Vein endothelial cell (primary cell): ENCODE data around the gene HERC5. TPM values are rescaled to one million over a fixed set of nuclear protein-coding genes. Genes with fewer than 3 reads are reported as not detected.

Experiments
- total RNA-seq: library from RNA; depleted of rRNA; stranded (reverse); fragments of >200 nt; gene quantifications from 2 replicates; pipeline ENCODE4 v1.2.3, GENCODE V29; 2012

The HERC5 gene
- 1.1 and 2.0 TPM in 2 replicates for total RNA-seq

GRCh38 chr4:88456670-88457306, at the start of gene HERC5:
TSS of gene HERC5 (plus strand) at chr4:88457119. CDS start at chr4:88457270, 151 bp downstream.

GRCh38 chr4:88523325-88524129, 66.6 kb downstream of the HERC5 start, which contains the start of gene PYURF:
TSS of gene PYURF (minus strand) at chr4:88523776. CDS start at chr4:88523700, 76 bp downstream.

Other genes starting within 250 kb of the HERC5 start
- 6.9 and 9.0 TPM in 2 replicates for gene PPM1K, start 172.6 kb upstream of the HERC5 start, total RNA-seq
- gene HERC6, start 78.3 kb upstream of the HERC5 start, total RNA-seq, result 3.9 and 6.7 TPM in 2 replicates
- 63.0 and 82.0 TPM in 2 replicates for gene PYURF, start 66.7 kb downstream of the HERC5 start, total RNA-seq
- 8.2 and 12.8 TPM in 2 replicates for gene HERC3, start 135.4 kb downstream of the HERC5 start, total RNA-seq
- gene NAP1L5, start 240.7 kb downstream of the HERC5 start, total RNA-seq, result 3.2 and 3.3 TPM in 2 replicates